Measurements from ENCODE around the gene GATA3.
"Not testable (repeated sequence)": the region's sequence is repeated elsewhere in the genome, so short reads cannot be mapped to it uniquely, and the experiment has no call there.

The GATA3 gene

GRCh38 chr10:8014649-8015048, 39.8 kb upstream of the GATA3 start:
- peaks cover 9% of the 10 kb centered on the region for H3K4me1 Mint-ChIP-seq
- H3K4me3 Mint-ChIP-seq: no peak overlapping the region
- TF ChIP-seq CTCF (IDR thresholded peaks at IDR 0.05; ENCODE audit: unreplicated experiment in 3 of 3): no peak

DNA sequence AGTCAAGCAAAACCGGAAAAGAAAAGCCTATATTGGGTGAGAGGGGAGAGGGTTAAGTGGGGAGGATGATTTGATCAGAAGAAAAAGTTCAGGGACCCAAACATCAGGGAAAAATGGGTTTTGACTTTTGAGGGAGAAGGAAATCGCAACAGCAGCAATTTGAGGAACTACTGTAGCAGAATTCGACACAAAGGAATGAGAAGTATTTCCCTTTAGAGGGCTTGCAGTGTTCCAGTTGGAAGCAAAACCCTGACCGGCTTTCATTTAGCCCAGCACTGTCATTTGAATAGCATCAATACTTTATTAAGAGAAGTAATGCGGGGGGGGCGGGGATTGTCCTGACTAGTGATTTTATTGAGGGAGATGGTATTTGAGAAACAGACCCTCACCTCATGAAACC, 37.2 kb upstream of the GATA3 start:
- H3K27me3 Mint-ChIP-seq (ENCODE audit: low read depth): peaks cover 12% of the 10 kb centered on the region
- peaks cover 9% of the 10 kb centered on the region for H3K4me1 Mint-ChIP-seq
- H3K27ac Mint-ChIP-seq: peak overlapping the region; percentile 3 to 59 (median 26)
- no peak for TF ChIP-seq CTCF (IDR thresholded peaks at IDR 0.05; ENCODE audit: unreplicated experiment in 3 of 3)
- no peak overlapping the region for H3K4me3 Mint-ChIP-seq
- no peaks in the 10 kb centered on the region for H3K9me3 Mint-ChIP-seq
- peaks cover 22% of the 10 kb centered on the region for H3K36me3 Mint-ChIP-seq (ENCODE audit: low read depth)

More at GRCh38 chr10:8014649-8015048, 39.8 kb upstream of the GATA3 start:
- Mint-ChIP-seq H3K27ac (no peak overlapping the region), H3K36me3 (ENCODE audit: low read depth) (peaks cover 39% of the 10 kb centered on the region), H3K27me3 (ENCODE audit: low read depth) (no peaks in the 10 kb centered on the region), H3K9me3 (no peaks in the 10 kb centered on the region)

DNA sequence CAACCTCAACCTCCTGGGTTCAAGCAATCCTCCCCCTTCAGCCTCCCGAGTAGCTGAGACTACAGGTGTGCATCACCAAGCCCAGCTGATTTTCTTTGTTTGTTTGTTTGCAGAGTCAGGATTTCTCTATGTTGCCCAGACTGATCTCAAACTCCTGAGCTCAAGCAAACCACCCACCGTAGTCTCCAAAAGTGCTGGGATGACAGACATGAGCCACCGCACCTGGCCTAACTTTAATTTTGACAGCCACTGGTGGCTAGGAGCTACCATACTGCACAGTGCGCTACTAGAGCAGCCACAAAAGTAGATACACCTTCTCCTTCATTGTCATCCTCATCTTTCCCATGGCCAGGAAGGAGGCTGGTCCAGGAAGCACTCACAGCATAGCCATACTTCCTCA, 31.2 kb upstream of the GATA3 start:
- no peak overlapping the region for H3K4me3 Mint-ChIP-seq
- TF ChIP-seq CTCF (IDR thresholded peaks at IDR 0.05; ENCODE audit: unreplicated experiment in 3 of 3): no peak
- H3K4me1 Mint-ChIP-seq: no peaks in the 10 kb centered on the region
- H3K27me3 Mint-ChIP-seq (ENCODE audit: low read depth): peaks cover 51% of the 10 kb centered on the region
- H3K9me3 Mint-ChIP-seq: no peaks in the 10 kb centered on the region
- no peaks in the 10 kb centered on the region for H3K36me3 Mint-ChIP-seq (ENCODE audit: low read depth)
- no peak overlapping the region for H3K27ac Mint-ChIP-seq

DNA sequence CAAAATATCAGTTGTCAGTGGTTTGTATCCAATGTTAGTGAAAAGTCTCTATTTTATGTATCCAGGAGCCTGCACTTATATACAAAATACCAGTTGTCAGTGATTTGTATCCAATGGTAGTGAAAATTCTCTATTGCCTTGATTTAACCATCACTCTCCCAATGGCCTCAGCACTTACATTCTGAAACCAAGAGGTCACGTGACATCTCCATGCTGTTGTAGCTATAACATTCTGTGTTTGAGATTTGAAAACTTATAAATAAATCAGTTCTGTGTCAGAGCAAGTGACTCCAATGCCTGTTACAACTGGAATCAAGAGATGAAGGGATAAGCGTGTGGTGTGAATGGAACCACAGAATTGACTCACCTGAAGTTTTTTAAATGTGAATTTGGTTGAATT, 30.6 kb upstream of the GATA3 start:
- no peaks in the 10 kb centered on the region for H3K4me1 Mint-ChIP-seq
- H3K27ac Mint-ChIP-seq: no peak overlapping the region
- H3K27me3 Mint-ChIP-seq (ENCODE audit: low read depth): peaks cover 55% of the 10 kb centered on the region
- no peaks in the 10 kb centered on the region for H3K36me3 Mint-ChIP-seq (ENCODE audit: low read depth)
- H3K9me3 Mint-ChIP-seq: no peaks in the 10 kb centered on the region
- no peak overlapping the region for H3K4me3 Mint-ChIP-seq
- no peak for TF ChIP-seq CTCF (IDR thresholded peaks at IDR 0.05; ENCODE audit: unreplicated experiment in 3 of 3)

DNA sequence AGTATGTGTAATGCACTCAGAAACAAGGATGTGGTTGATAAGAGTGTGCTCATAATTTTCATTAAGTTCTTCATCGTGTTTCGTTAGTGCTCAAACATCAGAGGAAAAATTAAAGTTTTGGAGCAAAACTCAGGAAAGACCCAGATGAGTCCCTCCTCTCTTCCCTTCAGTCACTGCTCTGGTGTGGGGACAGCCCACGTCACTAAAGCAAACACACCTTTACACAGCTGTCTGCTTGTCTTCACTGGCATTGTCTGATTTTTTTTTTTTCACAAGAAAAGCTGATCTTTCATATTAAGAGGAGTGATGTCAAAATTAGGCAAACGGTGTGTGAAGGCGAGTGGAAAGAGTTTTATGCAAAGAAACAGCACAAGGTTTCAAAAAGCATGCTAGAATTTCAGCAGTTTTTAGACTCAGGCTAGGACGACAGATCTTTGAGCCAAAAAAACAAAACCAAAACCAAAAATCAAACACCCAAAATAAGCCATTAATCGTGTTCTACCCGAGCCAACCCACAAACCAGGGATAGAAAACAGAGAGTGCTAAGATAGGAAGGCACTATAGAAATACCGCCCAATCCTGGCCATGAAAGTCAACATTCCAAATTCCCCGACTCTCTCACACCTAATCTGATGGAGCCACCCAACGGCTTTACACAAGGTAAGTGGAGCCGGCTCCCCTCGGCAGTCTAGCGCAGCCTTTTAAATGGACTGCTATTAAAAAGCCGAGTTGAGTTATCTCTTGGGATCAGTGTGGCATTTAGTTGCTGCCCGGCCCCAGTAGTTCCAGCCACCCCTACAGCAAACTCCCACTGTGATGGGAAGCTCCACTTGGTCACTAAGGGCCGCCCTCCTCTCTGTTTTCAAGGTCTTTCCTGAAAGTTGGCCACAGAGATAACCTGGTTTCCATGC, 27.9 kb upstream of the GATA3 start:
- no peak overlapping the region for H3K4me3 Mint-ChIP-seq
- H3K4me1 Mint-ChIP-seq: no peaks in the 10 kb centered on the region
- no peak for TF ChIP-seq CTCF (IDR thresholded peaks at IDR 0.05; ENCODE audit: unreplicated experiment in 3 of 3)
- H3K36me3 Mint-ChIP-seq (ENCODE audit: low read depth): no peaks in the 10 kb centered on the region
- peaks cover under 1% of the 10 kb centered on the region for H3K9me3 Mint-ChIP-seq
- no peak overlapping the region for H3K27ac Mint-ChIP-seq
- peaks cover 72% of the 10 kb centered on the region for H3K27me3 Mint-ChIP-seq (ENCODE audit: low read depth)

- not testable (repeated sequence) for H3K36me3 Mint-ChIP-seq (ENCODE audit: low read depth); H3K4me1 Mint-ChIP-seq; H3K9me3 Mint-ChIP-seq; H3K4me3 Mint-ChIP-seq; H3K27ac Mint-ChIP-seq
- peaks cover 84% of the 10 kb centered on the region for H3K27me3 Mint-ChIP-seq (ENCODE audit: low read depth)
These were observed 23.3 kb upstream of the GATA3 start for GRCh38 chr10:8031211-8031610.
